ENCODE results near the gene PSMF1. TPM values are rescaled to one million over a fixed set of nuclear protein-coding genes. Genes with fewer than 3 reads are reported as not detected.

Gene PSMF1
- total RNA-seq, 1 experiment from 2014 or later = 90.8 TPM

- no peak overlapping the region for H3K4me3 Mint-ChIP-seq
- Histone ChIP-seq H3K27ac (ENCODE audit: insufficient read length, low read depth, low read length) (no peak overlapping the region), H3K23me2 (ENCODE audit: insufficient read length, low read depth, low read length, poor library complexity, severe bottlenecking) (no peaks in the 10 kb centered on the region), H3K9me3 (ENCODE audit: control insufficient read depth, low read depth, low read length) (peaks cover 7% of the 10 kb centered on the region), H4K5ac (ENCODE audit: insufficient read length, low read depth, low read length) (no peak overlapping the region), H3K4me1 (ENCODE audit: insufficient read depth, low read length) (no peaks in the 10 kb centered on the region), H3T11ph (ENCODE audit: low read length) (no peak overlapping the region), H2BK12ac (ENCODE audit: insufficient read length, low read depth, low read length) (no peak overlapping the region), H4K20me1 (ENCODE audit: control insufficient read depth, insufficient read depth, insufficient read length) (no peaks in the 10 kb centered on the region), H3K79me2 (ENCODE audit: insufficient read depth, low read length) (no peaks in the 10 kb centered on the region), H2BK15ac (ENCODE audit: low read depth, low read length) (no peak overlapping the region), H3K56ac (ENCODE audit: insufficient read length, low read depth, low read length) (no peak overlapping the region), H4K91ac (ENCODE audit: insufficient read length, low read depth, low read length) (no peak overlapping the region), H3K23ac (ENCODE audit: insufficient read length, low read depth, low read length) (no peak overlapping the region), H3K27me3 (ENCODE audit: insufficient read depth, low read length) (no peaks in the 10 kb centered on the region), H2BK120ac (ENCODE audit: low read depth, low read length, poor library complexity, severe bottlenecking) (no peak overlapping the region), H2AK5ac (ENCODE audit: insufficient read length, low read length) (no peak overlapping the region), H2AFZ (ENCODE audit: low read length) (no peak overlapping the region), H3K14ac (ENCODE audit: insufficient read depth, low read length) (no peak overlapping the region), H3K9ac (ENCODE audit: extremely low read depth, insufficient read length, low read length) (no peak overlapping the region), H3K4me2 (ENCODE audit: insufficient read depth, insufficient read length, low read length) (no peak overlapping the region), H4K8ac (replicated peaks; ENCODE audit: insufficient read length, low read depth, low read length) (no peak overlapping the region), H3K79me1 (ENCODE audit: insufficient read depth, low read depth, low read length, poor library complexity, severe bottlenecking) (no peaks in the 10 kb centered on the region), H3K4ac (ENCODE audit: low read depth, low read length) (no peak overlapping the region), H3K18ac (ENCODE audit: insufficient read length, low read depth, low read length) (no peak overlapping the region), H2BK20ac (ENCODE audit: low read depth, low read length, poor library complexity, severe bottlenecking) (no peak overlapping the region), H2BK5ac (ENCODE audit: insufficient read length, low read length) (no peak overlapping the region)
- H3K27me3 Mint-ChIP-seq (ENCODE audit: low read depth) = peaks cover 7% of the 10 kb centered on the region
- peaks cover 0 to 3% (median 2%) of the 10 kb centered on the region in 3 experiments; a peak in 4 of 7 replicates for H3K36me3 Mint-ChIP-seq (ENCODE audit: insufficient read depth in 1 of 3, low read depth in 3 of 3)
- H3K27ac Mint-ChIP-seq = no peak overlapping the region
- no peak for TF ChIP-seq CTCF (conservative IDR thresholded peaks at IDR 0.05)
- H3K9me3 Mint-ChIP-seq = peaks cover 15 to 19% of the 10 kb centered on the region in 2 experiments
- no peak for DNase-seq
- WGBS (ENCODE audit: extremely low coverage, insufficient read length, low lambda C conversion rate) = no CpG with 5 or more reads among the region's 6 CpGs
- peaks cover 7 to 9% of the 10 kb centered on the region in 2 experiments for H3K4me1 Mint-ChIP-seq
These were observed 32.7 kb upstream of the PSMF1 start for GRCh38 chr20:1085492-1086276.
